Stimulated activated naive CD8-positive, alpha-beta T cell treated with anti-CD3 and anti-CD28 coated beads, Interleukin-15, Interleukin-2, amounts not matched to agents 100 ng/mL and 50 ng/mL, for 24 hours (primary cell): ENCODE measurements around the gene NID2.

ENCODE experiments used
- H3K27ac Mint-ChIP-seq: one replicate; pipeline ENCODE4 v1.8.0; 2021; ENCODE audit warnings: mild to moderate bottlenecking, mixed read lengths
- H3K27me3 Mint-ChIP-seq: one replicate; pipeline ENCODE4 v1.8.0; 2021; ENCODE audit warnings: mixed read lengths
- H3K36me3 Mint-ChIP-seq: one replicate; pipeline ENCODE4 v1.8.0; 2021; ENCODE audit warnings: low read depth, mixed read lengths
- H3K4me1 Mint-ChIP-seq: one replicate; pipeline ENCODE4 v1.8.0; 2021; ENCODE audit warnings: low read depth, mixed read lengths
- H3K4me3 Mint-ChIP-seq: one replicate; pipeline ENCODE4 v1.8.0; 2021; ENCODE audit warnings: mild to moderate bottlenecking, mixed read lengths
- H3K9me3 Mint-ChIP-seq: one replicate; pipeline ENCODE4 v1.8.0; 2021; ENCODE audit warnings: mixed read lengths

The NID2 gene

GRCh38 chr14:52015411-52016030 is 53.3 kb downstream of the NID2 start:
- Mint-ChIP-seq H3K4me3 (no peak overlapping the region), H3K4me1 (peaks cover 8% of the 10 kb centered on the region), H3K36me3 (peaks cover 16% of the 10 kb centered on the region), H3K9me3 (no peaks in the 10 kb centered on the region), H3K27ac (no peak overlapping the region), H3K27me3 (peaks cover 12% of the 10 kb centered on the region)

GRCh38 chr14:52014601-52015267 is 54.1 kb downstream of the NID2 start:
- Mint-ChIP-seq H3K4me3 (no peak overlapping the region), H3K9me3 (no peaks in the 10 kb centered on the region), H3K4me1 (peaks cover under 1% of the 10 kb centered on the region), H3K36me3 (peaks cover 19% of the 10 kb centered on the region), H3K27me3 (peaks cover 12% of the 10 kb centered on the region), H3K27ac (no peak overlapping the region)

DNA sequence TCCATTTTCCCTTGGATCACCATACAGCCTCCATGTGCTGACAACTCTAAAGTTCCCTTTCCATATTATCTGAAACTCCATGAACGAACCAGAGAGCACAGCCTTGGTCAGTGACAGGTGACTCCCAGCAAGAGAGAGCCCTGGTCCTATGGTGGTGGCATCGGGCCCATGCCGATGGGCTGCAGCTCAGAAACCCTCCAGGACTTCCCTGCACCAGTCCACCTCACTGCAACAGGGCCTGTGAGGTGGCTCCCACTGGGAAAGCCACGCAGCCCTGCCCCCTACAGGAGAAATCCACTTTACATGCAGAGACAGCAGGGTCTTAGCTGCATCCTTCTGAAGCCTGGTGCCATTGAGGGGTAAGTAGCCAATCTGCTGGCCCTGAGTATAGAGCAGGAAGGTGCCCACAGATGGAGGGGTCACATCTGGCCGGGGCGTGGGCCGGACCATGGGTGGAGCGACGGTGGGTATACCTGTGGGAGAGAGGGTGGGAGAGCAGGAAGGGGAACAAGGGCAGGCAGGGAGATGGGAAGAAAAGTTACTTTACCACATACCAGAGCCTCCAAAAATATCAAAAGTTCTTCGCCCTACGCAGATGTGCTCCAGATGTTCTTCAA is 54.8 kb downstream of the NID2 start:
- H3K27ac Mint-ChIP-seq: no peak overlapping the region
- H3K4me1 Mint-ChIP-seq: no peaks in the 10 kb centered on the region
- H3K36me3 Mint-ChIP-seq: peaks cover 24% of the 10 kb centered on the region
- H3K9me3 Mint-ChIP-seq: no peaks in the 10 kb centered on the region
- peaks cover 12% of the 10 kb centered on the region for H3K27me3 Mint-ChIP-seq
- H3K4me3 Mint-ChIP-seq: no peak overlapping the region

GRCh38 chr14:52012635-52013034 is 56.2 kb downstream of the NID2 start:
- Mint-ChIP-seq H3K4me3 (no peak overlapping the region), H3K9me3 (no peaks in the 10 kb centered on the region), H3K27ac (no peak overlapping the region), H3K4me1 (no peaks in the 10 kb centered on the region), H3K27me3 (peaks cover 4% of the 10 kb centered on the region), H3K36me3 (peaks cover 37% of the 10 kb centered on the region)

- Mint-ChIP-seq H3K36me3 (peaks cover 43% of the 10 kb centered on the region), H3K27me3 (peaks cover 2% of the 10 kb centered on the region), H3K9me3 (no peaks in the 10 kb centered on the region), H3K4me1 (no peaks in the 10 kb centered on the region), H3K4me3 (no peak overlapping the region), H3K27ac (no peak overlapping the region)
Measured at GRCh38 chr14:52011523-52011922, 57.3 kb downstream of the NID2 start.

DNA sequence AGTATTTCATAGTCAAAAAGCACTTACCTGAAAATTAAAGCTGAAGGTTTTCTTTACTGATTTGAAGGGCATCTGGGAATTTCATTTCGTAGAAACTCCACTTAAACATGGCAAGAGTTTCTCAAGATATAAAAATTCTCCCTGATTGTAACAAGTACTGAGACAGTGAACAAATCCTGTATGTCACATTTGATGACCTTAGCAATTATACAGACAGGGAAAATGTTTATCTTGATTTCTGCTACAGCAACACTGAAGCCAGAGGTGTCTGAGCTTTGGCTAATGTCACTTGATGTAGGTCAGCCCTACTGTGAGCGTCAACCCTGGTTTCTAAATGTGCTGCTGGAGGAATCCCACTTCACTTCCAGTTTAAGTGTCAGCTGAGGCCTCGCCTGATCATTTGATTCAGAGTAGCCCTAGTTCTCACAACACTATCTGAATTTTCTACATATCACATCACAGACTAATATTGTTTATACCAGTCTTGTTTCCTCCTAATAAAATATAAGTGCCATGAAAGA is 58.6 kb downstream of the NID2 start:
- Mint-ChIP-seq H3K27ac (no peak overlapping the region), H3K27me3 (no peaks in the 10 kb centered on the region), H3K4me3 (no peak overlapping the region), H3K4me1 (no peaks in the 10 kb centered on the region), H3K9me3 (no peaks in the 10 kb centered on the region), H3K36me3 (peaks cover 55% of the 10 kb centered on the region)

DNA sequence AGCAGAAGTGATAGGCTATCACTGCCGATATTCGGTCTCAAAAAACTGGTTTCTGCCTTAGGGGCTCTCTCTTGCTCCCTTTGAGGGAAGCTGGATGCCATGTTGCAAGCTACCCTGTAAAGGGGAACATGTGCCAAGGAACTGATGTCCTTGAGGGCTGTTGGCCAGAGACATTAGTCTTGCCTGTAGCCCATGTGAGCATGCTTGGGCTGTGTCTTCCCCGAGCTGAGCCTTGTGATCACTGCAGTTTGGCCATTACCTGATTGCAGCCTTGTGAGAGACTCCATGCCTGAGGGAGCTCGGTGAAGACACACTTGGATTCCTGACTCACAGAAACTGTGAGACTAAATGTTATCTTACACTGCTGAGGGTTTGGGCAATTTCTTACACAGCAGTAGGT is 60.7 kb downstream of the NID2 start:
- no peaks in the 10 kb centered on the region for H3K9me3 Mint-ChIP-seq
- H3K27me3 Mint-ChIP-seq: no peaks in the 10 kb centered on the region
- H3K4me1 Mint-ChIP-seq: no peaks in the 10 kb centered on the region
- peaks cover 73% of the 10 kb centered on the region for H3K36me3 Mint-ChIP-seq
- H3K27ac Mint-ChIP-seq: no peak overlapping the region
- no peak overlapping the region for H3K4me3 Mint-ChIP-seq

DNA sequence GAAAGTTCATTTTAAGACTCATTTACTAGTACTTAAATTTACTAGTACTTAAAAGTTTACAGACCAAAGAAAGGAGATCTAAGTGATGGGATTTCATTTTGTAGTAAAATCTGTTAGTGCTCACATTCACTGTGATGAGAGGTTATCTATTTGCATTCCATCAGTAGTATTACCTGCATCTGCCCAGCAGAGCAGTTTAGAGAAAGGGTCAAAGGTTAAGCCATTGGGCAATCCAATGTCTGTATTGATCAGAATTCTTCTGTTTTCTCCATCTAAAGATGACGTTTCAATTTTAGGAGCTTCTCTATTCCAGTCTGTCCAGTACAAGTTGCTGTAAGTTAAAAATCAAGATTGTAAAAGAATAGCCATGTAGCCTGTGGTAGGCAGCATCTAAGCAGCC is 61.2 kb downstream of the NID2 start:
- Mint-ChIP-seq H3K4me3 (no peak overlapping the region), H3K36me3 (peaks cover 77% of the 10 kb centered on the region), H3K4me1 (no peaks in the 10 kb centered on the region), H3K27ac (no peak overlapping the region), H3K27me3 (no peaks in the 10 kb centered on the region), H3K9me3 (no peaks in the 10 kb centered on the region)

DNA sequence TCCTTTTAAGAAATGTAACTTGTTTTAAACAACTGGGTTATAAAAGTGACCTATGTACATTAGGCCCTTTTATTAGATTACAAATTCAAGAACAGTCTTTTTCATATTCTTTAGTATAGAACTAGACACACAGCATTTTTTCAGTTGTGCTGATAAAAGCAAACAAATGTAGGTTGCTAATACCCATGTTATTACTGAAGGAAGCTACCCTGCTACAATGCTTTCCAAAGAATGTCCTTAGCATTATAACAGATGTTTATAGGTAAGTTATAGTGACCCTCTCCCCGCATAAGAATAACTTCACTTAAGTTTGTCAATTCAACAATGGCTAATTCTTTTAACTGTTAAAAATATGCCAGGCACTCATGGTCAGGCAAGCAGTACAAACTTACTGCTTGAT is 61.6 kb downstream of the NID2 start:
- H3K36me3 Mint-ChIP-seq: peaks cover 81% of the 10 kb centered on the region
- H3K4me3 Mint-ChIP-seq: no peak overlapping the region
- no peaks in the 10 kb centered on the region for H3K9me3 Mint-ChIP-seq
- no peaks in the 10 kb centered on the region for H3K27me3 Mint-ChIP-seq
- H3K27ac Mint-ChIP-seq: no peak overlapping the region
- no peaks in the 10 kb centered on the region for H3K4me1 Mint-ChIP-seq

DNA sequence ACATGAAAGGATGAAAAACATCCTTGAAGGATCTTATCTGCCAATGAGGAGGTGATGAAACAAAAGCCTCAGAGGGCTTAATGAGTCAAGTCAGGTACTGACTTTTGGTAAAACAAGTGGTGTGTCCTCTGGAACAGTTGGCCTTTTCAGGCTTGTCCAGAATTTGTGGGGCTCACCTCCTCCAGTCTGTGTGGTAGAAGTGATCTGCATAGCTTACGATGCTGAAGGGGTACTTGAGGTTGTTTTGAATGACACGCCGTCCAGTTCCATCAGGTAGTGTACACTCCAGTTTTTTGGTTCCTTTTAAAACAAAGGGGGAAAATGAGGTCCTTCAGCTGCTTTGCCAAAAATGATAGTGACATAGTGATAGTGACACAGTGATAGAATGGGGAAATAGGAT is 62.5 kb downstream of the NID2 start:
- no peak overlapping the region for H3K4me3 Mint-ChIP-seq
- H3K36me3 Mint-ChIP-seq: peaks cover 80% of the 10 kb centered on the region
- no peaks in the 10 kb centered on the region for H3K4me1 Mint-ChIP-seq
- no peaks in the 10 kb centered on the region for H3K9me3 Mint-ChIP-seq
- H3K27me3 Mint-ChIP-seq: no peaks in the 10 kb centered on the region
- no peak overlapping the region for H3K27ac Mint-ChIP-seq

GRCh38 chr14:52005625-52006024 is 63.2 kb downstream of the NID2 start:
- Mint-ChIP-seq H3K36me3 (peaks cover 79% of the 10 kb centered on the region), H3K27me3 (no peaks in the 10 kb centered on the region), H3K4me1 (no peaks in the 10 kb centered on the region), H3K9me3 (no peaks in the 10 kb centered on the region), H3K27ac (no peak overlapping the region), H3K4me3 (no peak overlapping the region)

DNA sequence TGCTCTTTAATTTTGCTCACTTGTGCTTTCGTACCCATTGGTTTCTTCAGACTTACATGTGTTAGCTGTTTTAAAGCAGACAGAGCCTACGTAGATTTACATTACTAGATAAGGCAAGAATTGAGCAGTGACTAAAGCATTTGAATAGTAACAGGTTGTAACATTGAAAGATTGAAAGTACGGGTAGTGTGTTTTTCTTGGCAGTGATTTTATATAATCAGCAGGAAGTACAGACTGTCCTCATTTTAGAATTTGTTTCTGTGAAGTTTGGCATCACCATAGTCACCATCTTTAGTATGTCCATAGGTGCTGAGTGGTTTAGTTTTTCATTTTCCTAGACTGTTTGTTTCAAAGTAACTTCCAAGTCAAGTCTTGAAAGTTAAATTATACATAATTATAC is 65.5 kb downstream of the NID2 start:
- peaks cover 87% of the 10 kb centered on the region for H3K36me3 Mint-ChIP-seq

GRCh38 chr14:52002542-52002941 is 66.3 kb downstream of the NID2 start:
- no peak overlapping the region for H3K4me3 Mint-ChIP-seq
- H3K36me3 Mint-ChIP-seq: peaks cover 81% of the 10 kb centered on the region
- no peak overlapping the region for H3K27ac Mint-ChIP-seq
- H3K9me3 Mint-ChIP-seq: no peaks in the 10 kb centered on the region
- H3K4me1 Mint-ChIP-seq: peaks cover 4% of the 10 kb centered on the region
- H3K27me3 Mint-ChIP-seq: no peaks in the 10 kb centered on the region

More for the DNA sequence above, 65.5 kb downstream of the NID2 start:
- Mint-ChIP-seq H3K27me3 (no peaks in the 10 kb centered on the region), H3K4me1 (peaks cover 4% of the 10 kb centered on the region), H3K27ac (no peak overlapping the region), H3K4me3 (no peak overlapping the region), H3K9me3 (no peaks in the 10 kb centered on the region)

DNA sequence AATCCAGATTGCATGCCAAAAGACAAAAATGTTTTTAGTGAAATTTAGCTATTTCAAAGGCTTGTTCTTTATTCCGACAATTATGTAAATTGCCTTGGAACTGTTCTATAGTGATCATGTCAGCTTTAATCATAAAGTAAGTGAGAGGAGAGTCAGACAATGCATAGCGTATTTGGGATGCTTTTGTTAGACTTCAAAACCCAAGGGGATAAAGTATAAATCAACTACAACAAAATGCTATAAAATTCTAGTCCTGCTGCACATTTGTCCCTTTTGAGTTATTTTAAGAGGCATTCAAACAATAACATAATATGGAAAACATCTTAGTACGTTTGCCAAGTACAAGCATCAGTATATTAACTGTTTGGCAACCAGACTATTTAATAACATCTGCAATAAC is 68.2 kb downstream of the NID2 start:
- H3K27me3 Mint-ChIP-seq: no peaks in the 10 kb centered on the region
- H3K36me3 Mint-ChIP-seq: peaks cover 81% of the 10 kb centered on the region
- H3K9me3 Mint-ChIP-seq: no peaks in the 10 kb centered on the region
- no peak overlapping the region for H3K27ac Mint-ChIP-seq
- H3K4me3 Mint-ChIP-seq: no peak overlapping the region
- H3K4me1 Mint-ChIP-seq: peaks cover 12% of the 10 kb centered on the region

- Mint-ChIP-seq H3K4me1 (peaks cover 12% of the 10 kb centered on the region), H3K36me3 (peaks cover 79% of the 10 kb centered on the region), H3K27me3 (no peaks in the 10 kb centered on the region), H3K4me3 (no peak overlapping the region), H3K27ac (no peak overlapping the region), H3K9me3 (no peaks in the 10 kb centered on the region)
Measured at GRCh38 chr14:52000019-52000582, 68.8 kb downstream of the NID2 start.
